ENCODE data around the gene CEP63. TPM values are rescaled to one million over a fixed set of nuclear protein-coding genes. Genes with fewer than 3 reads are reported as not detected.

CEP63 gene
- total RNA-seq, 1 donor from 2014 or later: 20.6 TPM

GRCh38 chr3:134619884-134620445, 134.1 kb downstream of the CEP63 start:
- TF ChIP-seq CTCF (IDR thresholded peaks at IDR 0.05): no peak
- DNase-seq (no peak), ATAC-seq (no peak)
- Histone ChIP-seq H3K27me3 (ENCODE audit: low read depth) (no peaks in the 10 kb centered on the region), H3K27ac (no peak overlapping the region), H3K4me1 (no peaks in the 10 kb centered on the region), H3K4me3 (no peak overlapping the region), H3K9me3 (no peaks in the 10 kb centered on the region), H3K36me3 (no peaks in the 10 kb centered on the region)
- intact Hi-C loops (cut with DNase I): no loop called here

- H3K4me1 ChIP-seq: no peaks in the 10 kb centered on the region
- no peak for ATAC-seq
- H3K36me3 ChIP-seq: no peaks in the 10 kb centered on the region
- no peaks in the 10 kb centered on the region for H3K27me3 ChIP-seq (ENCODE audit: low read depth)
- TF ChIP-seq CTCF (IDR thresholded peaks at IDR 0.05): no peak
- H3K27ac ChIP-seq: no peak overlapping the region
- intact Hi-C loops (cut with DNase I): no loop called here
- no peak overlapping the region for H3K4me3 ChIP-seq
- no peaks in the 10 kb centered on the region for H3K9me3 ChIP-seq
- DNase-seq: no peak
Observed at GRCh38 chr3:134620476-134621115, 134.7 kb downstream of the CEP63 start.

GRCh38 chr3:134621854-134622253, 136.0 kb downstream of the CEP63 start:
- intact Hi-C loops (cut with DNase I): no loop called here
- no peaks in the 10 kb centered on the region for H3K36me3 ChIP-seq
- H3K27ac ChIP-seq: no peak overlapping the region
- no peak overlapping the region for H3K4me3 ChIP-seq
- no peaks in the 10 kb centered on the region for H3K27me3 ChIP-seq (ENCODE audit: low read depth)
- no peak for TF ChIP-seq CTCF (IDR thresholded peaks at IDR 0.05)
- no peak for ATAC-seq
- H3K9me3 ChIP-seq: no peaks in the 10 kb centered on the region
- no peaks in the 10 kb centered on the region for H3K4me1 ChIP-seq
- no peak for DNase-seq

- Histone ChIP-seq H3K9me3 (no peaks in the 10 kb centered on the region), H3K27ac (no peak overlapping the region), H3K36me3 (no peaks in the 10 kb centered on the region), H3K27me3 (ENCODE audit: low read depth) (no peaks in the 10 kb centered on the region), H3K4me3 (no peak overlapping the region), H3K4me1 (no peaks in the 10 kb centered on the region)
- no peak for TF ChIP-seq CTCF (IDR thresholded peaks at IDR 0.05)
- ATAC-seq (no peak), DNase-seq (no peak)
- intact Hi-C loops (cut with DNase I): no loop called here
Observed at GRCh38 chr3:134622806-134623365, 137.0 kb downstream of the CEP63 start.

- H3K4me3 ChIP-seq: no peak overlapping the region
- no peaks in the 10 kb centered on the region for H3K9me3 ChIP-seq
- H3K27ac ChIP-seq: no peak overlapping the region
- no peaks in the 10 kb centered on the region for H3K27me3 ChIP-seq (ENCODE audit: low read depth)
- DNase-seq (no peak), ATAC-seq (no peak)
- no peaks in the 10 kb centered on the region for H3K4me1 ChIP-seq
- intact Hi-C loops (cut with DNase I): no loop called here
- H3K36me3 ChIP-seq: no peaks in the 10 kb centered on the region
- no peak for TF ChIP-seq CTCF (IDR thresholded peaks at IDR 0.05)
Observed at GRCh38 chr3:134623615-134624245, 137.9 kb downstream of the CEP63 start.

Other genes starting within 250 kb of the CEP63 start
- gene RYK, start 235.2 kb upstream of the CEP63 start, total RNA-seq: 46.3 TPM
- 77.8 TPM for gene AMOTL2, start 111.6 kb upstream of the CEP63 start, total RNA-seq
- gene ANAPC13, start 72 bp upstream of the CEP63 start, total RNA-seq: 53.1 TPM
- gene KY, start 165.0 kb downstream of the CEP63 start, total RNA-seq: 0.24 TPM